Measurements from ENCODE around the gene C9orf152.

C9orf152 gene

DNA sequence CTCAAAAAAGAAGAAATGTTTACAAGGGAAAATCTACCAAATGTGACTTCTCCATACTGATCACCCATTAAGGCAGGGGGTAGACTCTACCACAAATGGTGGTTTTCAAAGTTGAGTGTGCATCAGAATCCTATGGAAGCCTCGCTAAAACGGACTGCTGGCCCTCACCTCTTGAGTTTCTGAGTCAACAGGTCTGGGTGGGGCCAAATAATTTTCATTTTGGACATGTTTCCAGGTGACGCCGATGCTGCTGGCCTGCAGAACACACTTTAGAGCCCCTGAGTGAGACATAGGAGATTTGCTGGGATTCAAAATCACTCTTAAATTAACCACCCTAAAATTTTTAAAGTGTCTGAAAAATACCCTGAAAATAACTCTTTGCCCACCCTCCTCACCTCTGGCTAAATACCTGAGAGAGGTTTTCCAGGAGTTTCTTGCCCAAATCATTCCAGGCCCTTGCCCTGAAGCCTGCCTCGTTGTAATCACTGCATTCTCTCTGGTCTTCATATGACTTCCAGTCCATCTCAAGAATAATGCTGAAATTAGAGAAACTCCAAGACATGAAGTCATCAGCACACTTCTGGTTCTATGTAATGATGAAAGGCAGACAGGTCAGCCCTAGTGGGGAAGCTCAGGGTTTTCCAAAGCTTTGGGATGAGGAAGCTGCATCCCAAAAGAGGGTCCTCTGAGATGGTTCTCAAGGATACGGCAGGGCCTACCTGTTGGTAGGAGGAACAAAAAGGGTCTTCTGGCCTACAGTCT is 18.2 kb downstream of the C9orf152 start:
- no peak overlapping the region for H3K4me3 ChIP-seq (replicated peaks; ENCODE audit: insufficient read depth, low read length)
- TF ChIP-seq SPI1 (IDR thresholded peaks at IDR 0.05; ENCODE audit: borderline replicate concordance, low read depth) (no peak), REST (IDR thresholded peaks at IDR 0.05; ENCODE audit: insufficient replicate concordance, low read depth) (no peak), GABPA (IDR thresholded peaks at IDR 0.05; ENCODE audit: low read depth) (no peak), CTCF (IDR thresholded peaks at IDR 0.05; ENCODE audit: insufficient read depth, low read length) (no peak), POLR2AphosphoS5 (IDR thresholded peaks at IDR 0.05; ENCODE audit: low read depth) (no peak)
- H3K27me3 ChIP-seq (ENCODE audit: insufficient read depth, poor library complexity, severe bottlenecking): no peaks in the 10 kb centered on the region
- DNase-seq (ENCODE audit: low read depth in 1 of 2, low spot score in 1 of 2): no peak
- H3K27ac ChIP-seq (replicated peaks): no peak overlapping the region

GRCh38 chr9:110188991-110189390 is 19.0 kb downstream of the C9orf152 start:
- DNase-seq (ENCODE audit: low read depth in 1 of 2, low spot score in 1 of 2): peak; percentile 50 to 84
- peak overlapping the region; percentile 62 for H3K27ac ChIP-seq (replicated peaks)
- TF ChIP-seq SPI1 (IDR thresholded peaks at IDR 0.05; ENCODE audit: borderline replicate concordance, low read depth) (peak; percentile 68), POLR2AphosphoS5 (IDR thresholded peaks at IDR 0.05; ENCODE audit: low read depth) (no peak), CTCF (IDR thresholded peaks at IDR 0.05; ENCODE audit: insufficient read depth, low read length) (no peak)
- H3K27me3 ChIP-seq (ENCODE audit: insufficient read depth, poor library complexity, severe bottlenecking): no peaks in the 10 kb centered on the region
- no peak overlapping the region for H3K4me3 ChIP-seq (replicated peaks; ENCODE audit: insufficient read depth, low read length)

DNA sequence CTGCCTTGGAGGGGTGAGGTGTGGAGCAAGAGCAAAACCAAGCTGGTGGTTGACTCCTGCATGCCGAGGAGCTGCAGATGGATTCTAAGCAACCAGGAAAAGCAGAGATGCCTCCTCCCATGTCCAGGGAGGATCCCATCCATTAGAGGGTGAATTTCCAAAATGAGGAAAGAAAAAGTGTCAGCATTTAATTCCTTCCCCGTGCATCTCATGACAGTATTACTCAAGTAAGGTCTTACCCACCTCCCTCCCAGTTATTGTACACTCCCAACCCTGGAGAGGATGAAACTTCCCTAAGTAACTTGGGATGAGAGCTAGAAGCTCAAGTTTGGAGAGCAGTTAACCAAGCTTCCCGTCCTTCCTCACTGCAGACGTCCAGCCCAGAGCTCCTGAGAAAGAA is 19.9 kb downstream of the C9orf152 start:
- TF ChIP-seq CTCF (IDR thresholded peaks at IDR 0.05; ENCODE audit: insufficient read depth, low read length) (no peak), SPI1 (IDR thresholded peaks at IDR 0.05; ENCODE audit: borderline replicate concordance, low read depth) (no peak), GABPA (IDR thresholded peaks at IDR 0.05; ENCODE audit: low read depth) (no peak), REST (IDR thresholded peaks at IDR 0.05; ENCODE audit: insufficient replicate concordance, low read depth) (no peak), POLR2AphosphoS5 (IDR thresholded peaks at IDR 0.05; ENCODE audit: low read depth) (no peak)
- DNase-seq (ENCODE audit: low read depth in 1 of 2, low spot score in 1 of 2): no peak
- no peak overlapping the region for H3K4me3 ChIP-seq (replicated peaks; ENCODE audit: insufficient read depth, low read length)
- no peak overlapping the region; the same call in 1 of the 2 replicates for H3K27ac ChIP-seq (replicated peaks)
- no peaks in the 10 kb centered on the region for H3K27me3 ChIP-seq (ENCODE audit: insufficient read depth, poor library complexity, severe bottlenecking)

Data from HL-60 (cell line).